Measurements from ENCODE around the gene PTK7. TPM values are rescaled to one million over a fixed set of nuclear protein-coding genes. Genes with fewer than 3 reads are reported as not detected.

The PTK7 gene
- total and polyA plus RNA-seq, 2 experiments from 2014 or later = 46.1 to 147 TPM

GRCh38 chr6:43059168-43060033, 16.7 kb upstream of the PTK7 start, which contains the start of the genes KLC4 and MRPL2:
KLC4 (plus strand) TSS chr6:43059631; CDS start chr6:43061336, 1,705 bp downstream.
MRPL2 (minus strand) TSS chr6:43059434; CDS start chr6:43059381, 53 bp downstream.
- Histone ChIP-seq H4K20me1 (replicated peaks; ENCODE audit: insufficient read depth) (no peaks in the 10 kb centered on the region), H2AFZ (peak within 1 kb of the TSS; percentile 86), H3K4me1 (ENCODE audit: insufficient read depth) (peaks cover 9% of the 10 kb centered on the region), H3K36me3 (ENCODE audit: insufficient read depth) (peaks cover 5% of the 10 kb centered on the region; the same call in 1 of the 2 replicates), H3K9me2 (ENCODE audit: insufficient read depth) (no peaks in the 10 kb centered on the region), H3F3A (replicated peaks; ENCODE audit: low read depth) (peaks cover 12% of the 10 kb centered on the region), H3K27me3 (ENCODE audit: insufficient read depth) (no peaks in the 10 kb centered on the region), H3K79me2 (replicated peaks; ENCODE audit: insufficient read depth) (peaks cover 28% of the 10 kb centered on the region), H3K27ac (ENCODE audit: low read depth) (peak within 1 kb of the TSS; percentile 94), H3K4me3 (peak within 1 kb of the TSS; percentile 100), H3K4me2 (peak within 1 kb of the TSS; percentile 100)
- H3K36me3 Mint-ChIP-seq (ENCODE audit: low read depth) = peaks cover 22% of the 10 kb centered on the region
- DNase-seq (ENCODE audit: low spot score) = peak; percentile 100
- peak; percentile 85 for TF ChIP-seq POLR2AphosphoS5 (IDR thresholded peaks at IDR 0.05; ENCODE audit: low read depth)
- TF ChIP-seq EZH2 (IDR thresholded peaks at IDR 0.05; ENCODE audit: low read depth, unreplicated experiment) = no peak
- TF ChIP-seq ZNF331 (CRISPR knock-in tag; IDR thresholded peaks at IDR 0.05; ENCODE audit: low read depth) = no peak
- TF ChIP-seq ETS1 (IDR thresholded peaks at IDR 0.05) = peak; percentile 75; the same call in 1 of the 2 replicates
- peak; percentile 99 for TF ChIP-seq CREB1 (CRISPR knock-in tag; IDR thresholded peaks at IDR 0.05; ENCODE audit: low read depth)
- ATAC-seq = peak; percentile 89
- H3K27me3 Mint-ChIP-seq (ENCODE audit: insufficient read depth, low read depth, poor library complexity) = peaks cover 14% of the 10 kb centered on the region
- H3K9me3 Mint-ChIP-seq = no peaks in the 10 kb centered on the region; the same call in 1 of the 3 replicates
- peak within 1 kb of the TSS; percentile 97 for H3K4me3 Mint-ChIP-seq
- peak within 1 kb of the TSS; percentile 99 for H3K27ac Mint-ChIP-seq
- peaks cover 30% of the 10 kb centered on the region for H3K4me1 Mint-ChIP-seq

DNA sequence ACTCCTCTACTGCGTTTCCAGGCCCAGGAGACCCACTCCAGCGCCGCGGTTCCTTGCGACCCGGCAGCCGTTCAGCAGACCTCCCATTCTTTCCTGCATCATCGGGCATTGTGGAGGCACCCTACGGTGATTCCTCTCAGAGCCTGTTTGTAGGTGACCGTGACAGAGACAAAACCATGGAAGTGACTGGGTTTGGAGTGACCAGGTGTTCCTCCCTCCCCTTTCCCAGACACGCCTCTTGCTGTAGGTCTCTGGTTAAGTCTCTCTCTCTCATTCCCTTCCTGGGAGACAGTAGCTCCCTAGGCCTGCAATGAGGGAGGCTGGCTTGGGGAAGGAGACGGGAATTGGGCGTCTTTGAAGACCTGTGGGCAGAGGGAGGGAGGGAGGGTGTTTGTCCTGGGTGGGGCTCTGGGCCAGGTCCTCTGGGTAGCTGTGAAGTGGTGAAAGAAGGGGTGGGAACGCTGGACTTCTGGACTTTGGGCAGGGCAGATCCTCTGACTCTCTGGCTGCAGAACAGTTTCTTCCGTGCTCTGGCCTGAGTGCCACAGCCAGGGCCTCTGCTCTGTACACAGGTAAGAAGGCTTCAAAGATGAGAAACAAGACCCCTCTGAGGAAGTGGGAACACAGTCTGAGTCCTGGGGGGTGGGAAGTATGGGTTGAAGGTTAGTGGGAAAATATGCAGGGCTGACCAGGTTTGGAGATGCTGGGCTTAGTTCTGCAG, 15.9 kb upstream of the PTK7 start:
- peak; percentile 52 for ATAC-seq
- peak overlapping the region; percentile 97 for H3K4me3 Mint-ChIP-seq
- H3K4me1 Mint-ChIP-seq = peaks cover 28% of the 10 kb centered on the region
- TF ChIP-seq EZH2phosphoT487 (IDR thresholded peaks at IDR 0.05; ENCODE audit: unreplicated experiment) (no peak), ETS1 (IDR thresholded peaks at IDR 0.05) (no peak), CREB1 (CRISPR knock-in tag; IDR thresholded peaks at IDR 0.05; ENCODE audit: low read depth) (no peak), ZNF331 (CRISPR knock-in tag; IDR thresholded peaks at IDR 0.05; ENCODE audit: low read depth) (no peak), ZNF114 (CRISPR knock-in tag; IDR thresholded peaks at IDR 0.05) (no peak), STAT1 (IDR thresholded peaks at IDR 0.05; ENCODE audit: unreplicated experiment) (no peak), NANOG (IDR thresholded peaks at IDR 0.05; ENCODE audit: borderline replicate concordance) (no peak), REST (IDR thresholded peaks at IDR 0.05; ENCODE audit: unreplicated experiment) (no peak), EZH2 (IDR thresholded peaks at IDR 0.05; ENCODE audit: low read depth, unreplicated experiment) (no peak), JUNB (IDR thresholded peaks at IDR 0.05; ENCODE audit: unreplicated experiment) (no peak), POLR2AphosphoS5 (IDR thresholded peaks at IDR 0.05; ENCODE audit: low read depth) (no peak)
- TF ChIP-seq, protein P1, sequence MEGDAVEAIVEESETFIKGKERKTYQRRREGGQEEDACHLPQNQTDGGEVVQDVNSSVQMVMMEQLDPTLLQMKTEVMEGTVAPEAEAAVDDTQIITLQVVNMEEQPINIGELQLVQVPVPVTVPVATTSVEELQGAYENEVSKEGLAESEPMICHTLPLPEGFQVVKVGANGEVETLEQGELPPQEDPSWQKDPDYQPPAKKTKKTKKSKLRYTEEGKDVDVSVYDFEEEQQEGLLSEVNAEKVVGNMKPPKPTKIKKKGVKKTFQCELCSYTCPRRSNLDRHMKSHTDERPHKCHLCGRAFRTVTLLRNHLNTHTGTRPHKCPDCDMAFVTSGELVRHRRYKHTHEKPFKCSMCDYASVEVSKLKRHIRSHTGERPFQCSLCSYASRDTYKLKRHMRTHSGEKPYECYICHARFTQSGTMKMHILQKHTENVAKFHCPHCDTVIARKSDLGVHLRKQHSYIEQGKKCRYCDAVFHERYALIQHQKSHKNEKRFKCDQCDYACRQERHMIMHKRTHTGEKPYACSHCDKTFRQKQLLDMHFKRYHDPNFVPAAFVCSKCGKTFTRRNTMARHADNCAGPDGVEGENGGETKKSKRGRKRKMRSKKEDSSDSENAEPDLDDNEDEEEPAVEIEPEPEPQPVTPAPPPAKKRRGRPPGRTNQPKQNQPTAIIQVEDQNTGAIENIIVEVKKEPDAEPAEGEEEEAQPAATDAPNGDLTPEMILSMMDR (conservative IDR thresholded peaks at IDR 0.05; ENCODE audit: low read depth in 2 of 2) = no peak

More for the DNA sequence above, 15.9 kb upstream of the PTK7 start:
- Histone ChIP-seq H4K20me1 (replicated peaks; ENCODE audit: insufficient read depth) (no peaks in the 10 kb centered on the region), H3K27me3 (ENCODE audit: insufficient read depth) (no peaks in the 10 kb centered on the region), H3K36me3 (ENCODE audit: insufficient read depth) (peaks cover 5% of the 10 kb centered on the region; the same call in 1 of the 2 replicates), H3F3A (replicated peaks; ENCODE audit: low read depth) (peaks cover 8% of the 10 kb centered on the region), H3K27ac (ENCODE audit: low read depth) (peak overlapping the region; percentile 71; the same call in 1 of the 2 replicates), H3K4me2 (peak overlapping the region; percentile 90), H3K79me2 (replicated peaks; ENCODE audit: insufficient read depth) (peaks cover 28% of the 10 kb centered on the region), H2AFZ (peak overlapping the region; percentile 86), H3K4me3 (peak overlapping the region; percentile 100), H3K4me1 (ENCODE audit: insufficient read depth) (peaks cover 9% of the 10 kb centered on the region), H3K9me2 (ENCODE audit: insufficient read depth) (no peaks in the 10 kb centered on the region)
- peaks cover 14% of the 10 kb centered on the region for H3K27me3 Mint-ChIP-seq (ENCODE audit: insufficient read depth, low read depth, poor library complexity)
- H3K36me3 Mint-ChIP-seq (ENCODE audit: low read depth) = peaks cover 21% of the 10 kb centered on the region
- no peaks in the 10 kb centered on the region; the same call in 1 of the 3 replicates for H3K9me3 Mint-ChIP-seq
- H3K27ac Mint-ChIP-seq = peak overlapping the region; percentile 99
- DNase-seq (ENCODE audit: low spot score) = peak; percentile 66

Data from GM23338 (cell line).